ENCODE data around the gene HPCAL1. TPM values are rescaled to one million over a fixed set of nuclear protein-coding genes. Genes with fewer than 3 reads are reported as not detected.
A peak's percentile ranks its signal among the peaks of the same experiment; 100 is the strongest.

Gene HPCAL1
- polyA plus RNA-seq, 1 donor from 2014 or later, result 63.4 TPM

- no peak overlapping the region for H3K27ac ChIP-seq (ENCODE audit: low read length)
- H3K4me2 ChIP-seq (ENCODE audit: low read length), result peak overlapping the region; percentile 65
- no peak overlapping the region for H2AFZ ChIP-seq (ENCODE audit: low read depth, low read length)
- H3K9me3 ChIP-seq (ENCODE audit: low read length), result no peaks in the 10 kb centered on the region
- no peaks in the 10 kb centered on the region for H3F3A ChIP-seq (ENCODE audit: insufficient read depth, low read length, poor library complexity, severe bottlenecking)
- peak overlapping the region; percentile 34 for H3K9ac ChIP-seq (ENCODE audit: low read length)
- peaks cover 69% of the 10 kb centered on the region for H4K20me1 ChIP-seq (ENCODE audit: insufficient read depth)
- no peaks in the 10 kb centered on the region for H3K27me3 ChIP-seq (ENCODE audit: insufficient read depth, low read depth, low read length)
- no peak for TF ChIP-seq SMC3 (conservative IDR thresholded peaks at IDR 0.05; ENCODE audit: poor library complexity)
- H3K36me3 ChIP-seq (ENCODE audit: insufficient read depth, low read length), result peaks cover 31% of the 10 kb centered on the region
- no peaks in the 10 kb centered on the region for H3K9me2 ChIP-seq (ENCODE audit: insufficient read depth, low read length)
- H3K4me3 ChIP-seq (ENCODE audit: low read length), result peak overlapping the region; percentile 70
- H3K79me2 ChIP-seq (replicated peaks; ENCODE audit: insufficient read depth, low read length), result peaks cover 54% of the 10 kb centered on the region
Observed at GRCh38 chr2:10444463-10444862, 141.8 kb downstream of the HPCAL1 start.

GRCh38 chr2:10446631-10447030 is 143.9 kb downstream of the HPCAL1 start:
- peak overlapping the region; percentile 89 for H3K9ac ChIP-seq (ENCODE audit: low read length)
- peak overlapping the region; percentile 79 for H3K27ac ChIP-seq (ENCODE audit: low read length)
- no peaks in the 10 kb centered on the region for H3K9me3 ChIP-seq (ENCODE audit: low read length)
- peaks cover 19% of the 10 kb centered on the region for H3K36me3 ChIP-seq (ENCODE audit: insufficient read depth, low read length)
- peaks cover 59% of the 10 kb centered on the region for H4K20me1 ChIP-seq (ENCODE audit: insufficient read depth)
- no peaks in the 10 kb centered on the region for H3K27me3 ChIP-seq (ENCODE audit: insufficient read depth, low read depth, low read length)
- H2AFZ ChIP-seq (ENCODE audit: low read depth, low read length), result no peak overlapping the region
- H3F3A ChIP-seq (ENCODE audit: insufficient read depth, low read length, poor library complexity, severe bottlenecking), result no peaks in the 10 kb centered on the region
- H3K4me2 ChIP-seq (ENCODE audit: low read length), result peak overlapping the region; percentile 93
- H3K9me2 ChIP-seq (ENCODE audit: insufficient read depth, low read length), result no peaks in the 10 kb centered on the region
- H3K79me2 ChIP-seq (replicated peaks; ENCODE audit: insufficient read depth, low read length), result peaks cover 54% of the 10 kb centered on the region
- peak overlapping the region; percentile 70 for H3K4me3 ChIP-seq (ENCODE audit: low read length)
- TF ChIP-seq MXI1 (conservative IDR thresholded peaks at IDR 0.05; ENCODE audit: poor library complexity, severe bottlenecking) (no peak), TAF1 (IDR thresholded peaks at IDR 0.05; ENCODE audit: low read depth) (no peak), REST (IDR thresholded peaks at IDR 0.05; ENCODE audit: borderline replicate concordance) (no peak), EP300 (conservative IDR thresholded peaks at IDR 0.05; ENCODE audit: poor library complexity, severe bottlenecking) (no peak), POLR2AphosphoS5 (IDR thresholded peaks at IDR 0.05) (no peak), RAD21 (conservative IDR thresholded peaks at IDR 0.05) (no peak), SMC3 (conservative IDR thresholded peaks at IDR 0.05; ENCODE audit: poor library complexity) (no peak), EZH2 (IDR thresholded peaks at IDR 0.05; ENCODE audit: borderline replicate concordance, insufficient read depth, low read length, poor library complexity, severe bottlenecking) (no peak), CTCF (IDR thresholded peaks at IDR 0.05; ENCODE audit: poor library complexity, severe bottlenecking) (no peak)
